Measurements from ENCODE around the gene GMPS.

The GMPS gene

GRCh38 chr3:155991847-155992246 lies 121.4 kb downstream of the GMPS start:
- DNase-seq (ENCODE audit: low read depth in 4 of 4, low spot score in 1 of 4): no peak

All from stimulated activated CD4-positive, alpha-beta T cell treated with anti-CD3 and anti-CD28 coated beads, Interleukin-1b, Interleukin-23, amount 100 ng/mL, for 24 hours (primary cell).